Anterior cingulate cortex (tissue), 58 donors: ENCODE measurements around the gene ARFGEF3.

ENCODE experiments used
- DNase-seq, 58 donors: peaks; one replicate each; lab custom pipeline; 2025; lab: John Stamatoyannopoulos, UW

The ARFGEF3 gene

DNA sequence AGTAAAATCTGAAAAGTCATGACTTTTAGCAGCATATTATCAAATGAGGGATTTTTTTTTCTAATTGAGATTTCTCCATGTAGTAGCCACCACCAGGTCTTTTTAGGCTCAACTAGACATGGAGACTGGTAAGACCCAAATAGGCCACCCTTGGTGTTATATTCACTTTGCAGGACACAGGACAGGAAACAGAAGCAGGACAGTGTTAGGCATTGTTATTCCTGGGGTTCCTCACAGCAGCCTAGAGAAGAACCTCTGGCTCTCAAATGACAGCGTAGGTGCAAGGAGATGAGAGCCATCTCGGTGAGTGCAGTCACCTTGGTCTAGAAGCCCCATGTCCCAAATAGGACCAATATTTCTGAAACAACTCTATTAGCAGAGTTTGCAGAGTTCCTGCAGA lies 75.7 kb downstream of the ARFGEF3 start:
- no peak for DNase-seq

DNA sequence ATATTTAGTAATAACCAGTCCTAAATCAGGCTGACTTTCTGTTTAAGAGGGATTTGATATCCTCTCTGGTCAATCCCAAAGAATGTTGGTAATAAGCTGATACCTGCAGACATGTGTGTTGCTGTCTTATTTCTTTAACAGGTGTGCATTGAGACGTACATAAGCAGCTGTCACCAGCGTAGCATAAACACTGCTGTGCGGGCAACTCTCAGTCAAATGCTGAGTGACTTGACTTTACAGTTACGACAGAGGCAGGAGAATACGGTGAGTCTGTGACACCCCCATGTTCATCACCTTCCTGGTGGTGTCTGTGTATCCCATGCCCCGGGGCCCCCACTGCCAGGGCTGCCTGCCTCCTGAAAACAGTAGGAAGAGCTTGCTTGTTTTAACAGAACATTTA lies 76.6 kb downstream of the ARFGEF3 start:
- no peak for DNase-seq

DNA sequence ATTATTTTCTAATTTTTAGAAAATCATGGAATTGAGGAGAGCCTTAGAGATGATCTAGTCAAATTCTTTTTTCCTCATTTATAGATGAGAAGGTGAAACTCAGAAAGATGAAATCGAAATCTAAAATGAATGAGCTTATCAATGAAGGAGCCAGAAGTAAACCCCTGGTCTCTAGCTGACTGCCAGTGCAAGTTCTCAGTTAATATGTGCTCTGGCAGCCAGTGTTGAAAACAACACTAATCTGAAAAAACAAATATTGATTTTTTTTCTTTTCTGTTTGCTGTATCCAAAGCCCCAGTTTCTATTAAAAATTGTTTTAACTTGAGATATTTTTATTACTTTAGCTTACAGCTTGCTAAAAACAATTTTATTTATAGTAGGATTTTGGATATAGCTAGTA lies 78.0 kb downstream of the ARFGEF3 start:
- DNase-seq: no peak

DNA sequence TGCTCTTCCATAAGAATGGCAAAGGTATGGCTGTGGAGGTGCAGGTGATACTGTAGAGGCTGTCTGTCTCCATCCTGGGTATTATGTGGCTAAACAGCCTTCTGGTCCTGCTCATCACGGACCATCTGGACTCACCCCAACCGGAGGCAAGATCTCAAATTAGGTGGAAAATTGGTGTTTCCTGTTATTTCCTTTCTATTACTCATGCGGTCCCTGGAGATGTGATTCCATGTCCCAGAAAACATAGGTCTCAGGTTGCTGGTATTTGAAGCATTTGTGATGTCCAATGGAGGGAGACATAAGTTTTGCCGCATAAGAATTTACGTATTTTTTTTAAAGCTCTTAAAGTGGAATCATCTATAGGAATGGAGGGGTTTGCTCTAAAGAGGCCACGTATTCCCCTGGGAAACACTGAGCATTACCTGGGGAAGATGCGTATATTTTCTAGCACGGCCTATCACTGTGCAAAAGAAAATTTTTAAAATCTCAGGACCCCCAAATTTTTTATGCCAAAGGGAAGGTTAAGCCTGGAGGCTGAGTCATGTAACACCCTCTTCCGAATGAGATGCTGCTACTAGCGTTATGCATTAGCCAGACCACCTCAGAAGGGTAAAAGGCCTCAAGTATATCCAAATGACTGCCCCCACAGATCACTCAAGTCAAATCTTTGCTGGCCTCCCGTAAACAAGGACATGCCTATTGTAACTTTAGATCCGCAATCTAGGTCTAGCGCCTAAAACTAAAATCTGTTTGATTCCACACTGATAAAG lies 78.9 kb downstream of the ARFGEF3 start:
- no peak for DNase-seq

DNA sequence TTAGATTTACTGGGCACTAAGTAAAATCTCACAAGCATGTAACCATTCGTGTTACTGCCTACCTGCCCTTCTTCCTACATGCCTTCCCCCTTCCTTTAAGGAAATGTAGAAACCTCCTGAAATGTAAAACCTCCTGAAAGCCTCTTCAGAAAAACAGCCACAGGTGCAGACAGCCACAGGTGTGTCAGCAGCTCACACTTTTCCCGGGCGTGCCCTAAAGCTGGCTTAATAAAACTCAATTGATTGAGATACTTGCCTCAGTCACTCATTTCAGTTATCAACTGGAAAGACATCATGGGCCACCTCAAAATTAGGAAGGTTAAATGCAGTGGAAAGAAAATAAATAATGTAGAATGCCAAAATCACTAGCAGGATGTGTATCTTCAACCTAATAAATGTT lies 79.6 kb downstream of the ARFGEF3 start:
- DNase-seq: no peak

GRCh38 chr6:138241934-138242333 lies 80.2 kb downstream of the ARFGEF3 start:
- no peak for DNase-seq

DNA sequence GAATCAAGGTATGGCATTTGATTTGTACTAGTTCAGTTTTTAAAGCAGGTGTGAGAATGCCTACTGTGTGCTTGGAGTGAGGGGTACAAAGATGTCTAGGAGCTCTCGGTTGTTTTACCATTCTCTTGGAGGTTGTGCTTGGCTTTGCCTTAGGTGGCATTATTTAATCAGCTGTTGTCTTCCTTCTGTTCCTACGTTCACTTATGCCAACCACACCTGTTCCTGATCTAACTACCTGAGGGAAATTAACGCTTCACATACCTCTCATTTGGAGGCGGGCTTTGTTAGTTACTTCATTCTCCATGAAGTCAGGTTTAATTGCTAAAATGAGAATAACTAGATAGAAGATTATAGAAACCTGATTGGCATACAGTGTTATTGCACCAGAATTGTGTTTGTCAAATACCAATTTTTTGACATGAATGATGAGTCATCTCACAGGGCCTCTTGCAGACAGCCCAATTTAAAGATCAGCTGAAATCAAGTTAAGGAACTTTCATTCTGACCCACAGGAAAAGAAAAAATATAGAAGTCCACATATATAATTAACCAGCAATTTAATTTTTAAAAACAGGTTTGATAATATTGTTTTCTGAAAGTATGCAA lies 81.4 kb downstream of the ARFGEF3 start:
- DNase-seq: no peak

GRCh38 chr6:138245751-138246150 lies 84.0 kb downstream of the ARFGEF3 start:
- no peak for DNase-seq

DNA sequence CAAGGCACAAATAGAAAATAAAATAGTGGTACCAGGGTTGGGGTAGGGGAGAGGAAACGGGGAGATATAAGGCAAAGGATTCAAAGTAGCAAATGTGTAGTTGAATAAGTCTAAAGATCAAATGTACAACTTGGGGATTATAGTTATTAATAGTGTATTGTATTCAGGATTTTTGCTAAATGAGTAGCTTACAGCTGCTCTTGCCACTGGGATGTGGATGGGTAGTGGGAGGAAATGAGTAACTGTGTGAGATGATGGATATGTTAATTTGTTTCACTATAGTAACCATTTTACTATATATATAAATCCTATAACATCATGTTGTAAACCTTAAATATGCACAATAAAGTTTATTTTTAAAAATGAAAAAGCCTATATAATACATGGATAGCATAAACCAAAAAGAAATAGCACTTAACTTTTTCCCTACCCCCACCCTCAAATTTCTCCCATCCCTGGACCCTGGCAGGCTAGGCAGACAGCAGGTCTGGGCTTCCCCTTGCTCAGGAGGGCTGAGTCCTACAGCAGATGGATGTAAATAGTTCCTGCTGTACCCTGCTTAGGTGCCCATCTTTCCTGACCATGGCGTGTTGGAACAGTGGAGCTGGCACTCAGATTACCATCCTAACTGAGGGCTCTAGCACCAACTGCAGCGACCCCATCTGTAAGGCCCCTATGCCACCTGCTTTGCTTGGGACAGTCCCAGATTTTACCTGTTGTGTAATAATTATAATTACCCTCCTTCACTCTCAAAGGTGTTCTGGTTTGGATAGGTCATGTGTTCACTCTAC lies 85.1 kb downstream of the ARFGEF3 start:
- no peak for DNase-seq

- no peak for DNase-seq
Measured at GRCh38 chr6:138248011-138248410, 86.3 kb downstream of the ARFGEF3 start.

DNA sequence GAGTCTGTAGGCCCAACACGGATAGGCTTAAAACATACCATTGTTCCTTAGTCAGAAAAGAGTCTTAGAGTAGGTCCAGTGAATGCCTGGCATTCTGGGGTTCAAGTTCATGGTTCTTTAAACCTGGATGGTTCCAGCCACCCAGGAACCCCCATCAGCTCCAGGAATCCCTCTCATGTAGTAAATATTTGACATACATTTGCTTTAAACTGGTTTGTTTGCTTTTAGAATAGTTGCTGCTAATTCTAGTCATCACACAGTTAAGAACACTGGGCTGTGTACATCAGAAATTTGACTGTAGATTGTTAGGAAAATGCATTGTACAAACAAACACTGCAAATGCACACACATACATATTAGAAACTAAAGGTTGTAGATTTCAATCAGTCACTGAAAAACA lies 87.1 kb downstream of the ARFGEF3 start:
- DNase-seq: no peak

- DNase-seq: peak in 1 of 58 donors; percentile 38
Measured at GRCh38 chr6:138250053-138250452, 88.3 kb downstream of the ARFGEF3 start.

GRCh38 chr6:138250513-138251247 lies 88.9 kb downstream of the ARFGEF3 start:
- DNase-seq: peak in 40 of 58 donors; percentile 8 to 81 (median 43)

- no peak for DNase-seq
Measured at GRCh38 chr6:138253731-138254130, 92.0 kb downstream of the ARFGEF3 start.

GRCh38 chr6:138255443-138255842 lies 93.7 kb downstream of the ARFGEF3 start:
- no peak for DNase-seq

DNA sequence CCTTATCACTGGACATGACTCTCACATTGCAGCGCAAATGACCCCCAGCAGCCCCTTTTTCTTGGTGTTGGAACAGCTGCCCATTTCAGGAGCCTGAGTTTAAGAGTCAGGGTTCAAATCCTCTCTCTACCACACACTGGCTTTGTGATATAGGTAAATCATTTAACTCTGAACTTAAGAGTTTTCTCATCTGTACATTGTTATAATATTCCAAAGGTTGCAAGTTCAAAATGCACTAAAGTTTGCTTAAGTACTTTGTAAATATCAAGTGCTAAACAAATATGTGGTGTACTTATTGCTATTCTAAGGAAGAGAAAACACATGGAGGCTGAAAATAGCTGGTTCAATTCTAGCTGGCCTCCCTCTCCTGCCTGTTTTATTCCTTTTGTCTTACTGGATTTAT lies 95.9 kb downstream of the ARFGEF3 start:
- DNase-seq: no peak

- no peak for DNase-seq
Measured at GRCh38 chr6:138258197-138258596, 96.5 kb downstream of the ARFGEF3 start.

DNA sequence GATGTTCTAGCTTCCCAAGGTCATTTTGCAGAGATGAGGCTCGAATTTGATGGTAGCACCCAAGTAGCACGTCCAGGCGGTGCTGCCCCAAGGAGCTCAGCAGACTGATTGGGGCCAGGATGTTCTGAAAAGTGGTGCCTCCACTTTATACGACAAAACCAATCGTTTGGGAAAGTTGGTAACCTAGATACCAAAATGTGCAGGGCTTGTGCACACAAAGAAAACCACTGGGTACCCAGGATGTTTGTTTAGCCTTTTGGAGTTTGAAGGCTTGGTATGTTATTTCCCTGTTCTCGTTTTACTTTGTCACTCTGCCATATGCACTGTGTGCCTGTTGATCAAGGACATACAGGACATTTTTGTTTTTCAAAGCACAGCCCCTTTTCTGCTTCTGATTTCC lies 97.3 kb downstream of the ARFGEF3 start:
- DNase-seq: no peak

GRCh38 chr6:138261116-138261780 lies 99.5 kb downstream of the ARFGEF3 start:
- DNase-seq: no peak

DNA sequence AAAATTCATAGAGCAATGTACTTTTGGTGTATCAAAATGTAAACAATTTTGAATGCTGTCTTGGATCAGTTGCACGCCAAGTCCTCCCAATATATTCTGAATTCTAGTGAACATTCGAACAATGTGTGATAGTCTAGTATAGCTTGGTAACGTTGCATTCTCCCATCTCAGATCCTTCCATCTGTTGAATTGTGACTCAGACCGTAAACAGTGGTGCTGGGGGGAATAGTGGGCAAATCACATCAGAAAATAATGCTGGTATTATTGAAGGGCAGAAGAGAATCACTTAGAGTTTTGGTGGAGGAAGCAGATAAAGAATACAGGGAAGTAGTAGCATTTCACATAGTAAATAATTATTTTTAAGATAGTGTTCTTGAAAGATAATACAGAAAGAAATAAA lies 102.2 kb downstream of the ARFGEF3 start:
- no peak for DNase-seq
